Fibroblast of the aortic adventitia (primary cell): Measurements from ENCODE around the gene CDC42SE1. TPM values are rescaled to one million over a fixed set of nuclear protein-coding genes. Genes with fewer than 3 reads are reported as not detected.

Experiments
- DNase-seq: peaks from one replicate; pipeline ENCODE4 v3.0.0-alpha.2; 2010; ENCODE audit warnings: low read depth
- H3K4me3 ChIP-seq: 2 replicates; pipeline ENCODE4 v1.5.1; 2011; ENCODE audit warnings: low read depth, mild to moderate bottlenecking, control low read depth, low read length, moderate library complexity
- total RNA-seq: library from RNA; depleted of rRNA; stranded (reverse); fragments of >200 nt; gene quantifications from 2 replicates; pipeline ENCODE4 v1.2.3, GENCODE V29; 2012; ENCODE audit warnings: low replicate concordance
- TF ChIP-seq, protein P1 (sequence below): IDR thresholded peaks from 2 replicates; pipeline ENCODE4 v1.5.1; 2011; ENCODE audit warnings: mild to moderate bottlenecking, low read length, control low read depth, inconsistent platforms; ENCODE audit not compliant: insufficient read depth

CDC42SE1 gene
- total RNA-seq, 1 donor, result 33.8 TPM

DNA sequence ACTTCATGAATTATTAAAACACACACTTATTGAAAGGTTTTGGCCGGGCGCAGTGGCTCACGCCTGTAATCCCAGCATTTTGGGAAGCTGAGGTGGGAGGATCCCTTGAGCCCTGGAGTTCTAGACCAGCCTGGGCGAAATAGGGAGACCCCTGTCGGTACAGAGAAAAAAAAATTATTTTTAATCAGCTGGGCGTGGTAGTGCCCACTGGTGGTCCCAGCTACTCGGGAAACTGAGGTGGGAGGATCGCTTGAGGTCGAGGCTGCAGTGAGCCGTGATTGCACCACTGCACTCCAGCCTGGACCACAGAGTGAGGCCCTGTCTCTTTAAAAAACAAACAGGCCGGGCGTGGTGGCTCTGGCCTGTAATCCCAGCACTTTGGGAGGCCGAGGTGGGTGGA is 12.8 kb upstream of the CDC42SE1 start:
- no peak for DNase-seq
- H3K4me3 ChIP-seq, result no peak overlapping the region
- TF ChIP-seq, protein P1, sequence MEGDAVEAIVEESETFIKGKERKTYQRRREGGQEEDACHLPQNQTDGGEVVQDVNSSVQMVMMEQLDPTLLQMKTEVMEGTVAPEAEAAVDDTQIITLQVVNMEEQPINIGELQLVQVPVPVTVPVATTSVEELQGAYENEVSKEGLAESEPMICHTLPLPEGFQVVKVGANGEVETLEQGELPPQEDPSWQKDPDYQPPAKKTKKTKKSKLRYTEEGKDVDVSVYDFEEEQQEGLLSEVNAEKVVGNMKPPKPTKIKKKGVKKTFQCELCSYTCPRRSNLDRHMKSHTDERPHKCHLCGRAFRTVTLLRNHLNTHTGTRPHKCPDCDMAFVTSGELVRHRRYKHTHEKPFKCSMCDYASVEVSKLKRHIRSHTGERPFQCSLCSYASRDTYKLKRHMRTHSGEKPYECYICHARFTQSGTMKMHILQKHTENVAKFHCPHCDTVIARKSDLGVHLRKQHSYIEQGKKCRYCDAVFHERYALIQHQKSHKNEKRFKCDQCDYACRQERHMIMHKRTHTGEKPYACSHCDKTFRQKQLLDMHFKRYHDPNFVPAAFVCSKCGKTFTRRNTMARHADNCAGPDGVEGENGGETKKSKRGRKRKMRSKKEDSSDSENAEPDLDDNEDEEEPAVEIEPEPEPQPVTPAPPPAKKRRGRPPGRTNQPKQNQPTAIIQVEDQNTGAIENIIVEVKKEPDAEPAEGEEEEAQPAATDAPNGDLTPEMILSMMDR, result peak; percentile 8

- H3K4me3 ChIP-seq, result peak within 1 kb of the TSS; percentile 83
- peak; percentile 99 for DNase-seq
- TF ChIP-seq, protein P1, result peak; percentile 95
Measured at GRCh38 chr1:151070474-151071276, 11.3 kb upstream of the CDC42SE1 start, which contains the start of gene GABPB2. Gene GABPB2 (plus strand): TSS chr1:151070761. CDS start chr1:151088190, 17,429 bp downstream.

- DNase-seq, result no peak
- TF ChIP-seq, protein P1, result no peak
- H3K4me3 ChIP-seq, result no peak overlapping the region
Measured at GRCh38 chr1:151069103-151069486, 9.7 kb upstream of the CDC42SE1 start.

DNA sequence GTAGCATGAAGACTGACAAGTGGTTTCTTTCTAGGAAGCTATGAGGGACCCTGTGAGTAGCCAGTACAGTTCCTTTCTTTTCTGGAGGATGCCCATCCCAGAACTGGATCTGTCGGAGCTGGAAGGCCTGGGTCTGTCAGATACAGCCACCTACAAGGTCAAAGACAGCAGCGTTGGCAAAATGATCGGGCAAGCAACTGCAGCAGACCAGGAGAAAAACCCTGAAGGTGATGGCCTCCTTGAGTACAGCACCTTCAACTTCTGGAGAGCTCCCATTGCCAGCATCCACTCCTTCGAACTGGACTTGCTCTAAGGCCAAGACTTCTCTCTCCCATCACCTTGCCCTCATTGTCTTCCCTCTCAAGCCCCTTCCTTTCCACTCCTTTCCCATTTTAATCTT is 7.8 kb upstream of the CDC42SE1 start:
- no peak overlapping the region for H3K4me3 ChIP-seq
- no peak for DNase-seq
- TF ChIP-seq, protein P1, result no peak

- H3K4me3 ChIP-seq, result no peak overlapping the region
- TF ChIP-seq, protein P1, result no peak
- no peak for DNase-seq
Measured at GRCh38 chr1:151065089-151065645, 5.7 kb upstream of the CDC42SE1 start.

GRCh38 chr1:151062741-151063371 is 3.4 kb upstream of the CDC42SE1 start:
- peak overlapping the region; percentile 42 for H3K4me3 ChIP-seq
- peak; percentile 92 for DNase-seq
- TF ChIP-seq, protein P1, result no peak
